HepG2 (cell line): ENCODE data around the gene DHX58. TPM values are rescaled to one million over a fixed set of nuclear protein-coding genes. Genes with fewer than 3 reads are reported as not detected.

ENCODE experiments used
- ATM ChIP-seq: fragments of 450-650 bp; IDR thresholded peaks from 2 replicates; pipeline ENCODE4 v1.7.1; 2017; ENCODE audit warnings: mild to moderate bottlenecking, borderline replicate concordance
- FIP1L1 ChIP-seq: fragments of 200-400 bp; formaldehyde crosslinking; IDR thresholded peaks from 2 replicates; pipeline ENCODE4 v1.6.1; 2018; ENCODE audit warnings: low read depth, mild to moderate bottlenecking, low read length, moderate library complexity, borderline replicate concordance; ENCODE audit not compliant: insufficient read depth
- FOXA1 ChIP-seq, 2 experiments: fragments of 450-650 bp in 1 of 2; sonication (generic) in 1 of 2; formaldehyde crosslinking in 1 of 2; IDR thresholded peaks; 2 replicates each; pipeline versions ENCODE4 v1.4.0 to v1.6.1; 2016 to 2020; ENCODE audit warnings: missing genetic modification reagents in 1 of 2
- FUBP1 ChIP-seq: sonication (generic); formaldehyde crosslinking; IDR thresholded peaks from 2 replicates; pipeline ENCODE4 v1.5.1; 2020; ENCODE audit warnings: missing genetic modification reagents, mild to moderate bottlenecking, borderline replicate concordance
- GFI1 ChIP-seq: sonication (generic); formaldehyde crosslinking; IDR thresholded peaks from 2 replicates; pipeline ENCODE4 v1.5.0; 2020; ENCODE audit warnings: missing genetic modification reagents, mild to moderate bottlenecking, borderline replicate concordance
- GPBP1L1 ChIP-seq: sonication (generic); formaldehyde crosslinking; IDR thresholded peaks from 2 replicates; pipeline ENCODE4 v1.5.0; 2020; ENCODE audit warnings: mild to moderate bottlenecking, missing genetic modification reagents
- KLF11 ChIP-seq: IDR thresholded peaks from 2 replicates; pipeline ENCODE4 v1.6.1; 2016; ENCODE audit warnings: missing compliant biosample characterization
- MED13 ChIP-seq: sonication (generic); formaldehyde crosslinking; IDR thresholded peaks from 2 replicates; pipeline ENCODE4 v1.5.0; 2020; ENCODE audit warnings: missing genetic modification reagents
- MEIS1 ChIP-seq: sonication (generic); formaldehyde crosslinking; IDR thresholded peaks from 2 replicates; pipeline ENCODE4 v1.9.0; 2021; ENCODE audit warnings: mild to moderate bottlenecking, missing genetic modification reagents, moderate library complexity, borderline replicate concordance
- NONO ChIP-seq, 2 experiments: fragments of 450-650 bp in 1 of 2; sonication (generic) in 1 of 2; formaldehyde crosslinking in 1 of 2; IDR thresholded peaks in 1 of 2; conservative IDR thresholded peaks in 1 of 2; 2 replicates each; pipeline versions ENCODE4 v1.6.1 to v1.8.0; 2017 to 2022; ENCODE audit warnings: mild to moderate bottlenecking in 1 of 2, missing genetic modification reagents in 1 of 2, moderate library complexity in 1 of 2
- NR2C2 ChIP-seq: sonication (generic); formaldehyde crosslinking; IDR thresholded peaks from 2 replicates; pipeline ENCODE4 v1.4.0; 2020; ENCODE audit warnings: missing genetic modification reagents, mild to moderate bottlenecking, moderate library complexity, borderline replicate concordance
- RAD21 ChIP-seq: fragments of 450-650 bp; formaldehyde crosslinking; IDR thresholded peaks from 2 replicates; pipeline ENCODE4 v1.5.0; 2020; ENCODE audit warnings: mild to moderate bottlenecking
- SAFB2 ChIP-seq: sonication (generic); formaldehyde crosslinking; IDR thresholded peaks from 2 replicates; pipeline ENCODE4 v1.5.1; 2020; ENCODE audit warnings: missing genetic modification reagents, low read depth, mild to moderate bottlenecking, borderline replicate concordance
- TEAD3 ChIP-seq: optimal IDR thresholded peaks from 2 replicates; pipeline ENCODE3; 2016; ENCODE audit warnings: borderline replicate concordance
- THAP11 ChIP-seq: IDR thresholded peaks from 2 replicates; pipeline ENCODE4 v1.6.1; 2016; ENCODE audit warnings: missing biosample characterization, missing genetic modification reagents
- THAP9 ChIP-seq: sonication (generic); formaldehyde crosslinking; IDR thresholded peaks from 2 replicates; pipeline ENCODE4; 2020; ENCODE audit warnings: missing genetic modification reagents, mild to moderate bottlenecking, borderline replicate concordance
- XRCC5 ChIP-seq: fragments of 200-400 bp; formaldehyde crosslinking; optimal IDR thresholded peaks from 2 replicates; pipeline ENCODE3; 2017; ENCODE audit warnings: mild to moderate bottlenecking, low read length
- ZNF160 ChIP-seq: sonication (generic); formaldehyde crosslinking; IDR thresholded peaks from 2 replicates; pipeline ENCODE4 v1.8.0; 2022; ENCODE audit warnings: mild to moderate bottlenecking, inconsistent platforms, missing genetic modification reagents
- ZNF224 ChIP-seq: sonication (generic); formaldehyde crosslinking; IDR thresholded peaks from 2 replicates; pipeline ENCODE4 v1.5.0; 2020; ENCODE audit warnings: mild to moderate bottlenecking, missing genetic modification reagents
- ZNF547 ChIP-seq: sonication (generic); formaldehyde crosslinking; IDR thresholded peaks from 2 replicates; pipeline ENCODE4 v1.5.1; 2020; ENCODE audit warnings: mild to moderate bottlenecking, missing genetic modification reagents
- ZNF709 ChIP-seq: sonication (generic); formaldehyde crosslinking; IDR thresholded peaks from 2 replicates; pipeline ENCODE4 v1.5.0; 2020; ENCODE audit warnings: mild to moderate bottlenecking, missing genetic modification reagents
- ZNF782 ChIP-seq: sonication (generic); formaldehyde crosslinking; IDR thresholded peaks from 2 replicates; pipeline ENCODE4 v1.4.0; 2020; ENCODE audit warnings: missing genetic modification reagents, mild to moderate bottlenecking, borderline replicate concordance
- ZZZ3 ChIP-seq: sonication (generic); formaldehyde crosslinking; IDR thresholded peaks from 2 replicates; pipeline ENCODE4 v1.4.0; 2020; ENCODE audit warnings: missing genetic modification reagents, mild to moderate bottlenecking, borderline replicate concordance
- polyA plus RNA-seq, 8 experiments: library from polyadenylated mRNA; depleted of rRNA in 3 of 8; stranded (reverse) in 7 of 8; unstranded in 1 of 8; fragments of >200 nt; fragmentation: Illumina TruSeq in 4 of 8; extraction: Trizol in 4 of 8; gene quantifications; 2 replicates each; pipeline versions ENCODE4 v1.2.1 to v1.2.3, GENCODE V29; 2011 to 2016; ENCODE audit warnings: low read depth in 4 of 8, missing spikeins in 1 of 8, mixed read lengths in 1 of 8; ENCODE audit not compliant: insufficient read depth in 1 of 8
- total RNA-seq, 5 experiments: library from RNA; depleted of rRNA; stranded (reverse); fragments of >200 nt; fragmentation: Illumina TruSeq; extraction: Trizol; gene quantifications; 2 replicates each; pipeline ENCODE4 v1.2.3, GENCODE V29; 2016; ENCODE audit warnings: low read depth in 1 of 5

DHX58 gene
- total and polyA plus RNA-seq, 2 of the 13 experiments (the other 11 are each of a cell fraction or from before 2014, with no cell fraction given) = 6.7 to 7.8 TPM

- TF ChIP-seq THAP9 (no peak), FOXA1 (IDR thresholded peaks at IDR 0.05) (peak; percentile 71), FOXA1 (CRISPR knock-in tag; IDR thresholded peaks at IDR 0.05) (peak; percentile 93), ZNF709 (CRISPR knock-in tag) (no peak), ZNF547 (no peak), GPBP1L1 (CRISPR knock-in tag) (no peak), ZNF224 (CRISPR knock-in tag) (no peak), RAD21 (CRISPR knock-in tag) (no peak), MEIS1 (CRISPR knock-in tag) (no peak; the same call in 1 of the 2 replicates), GFI1 (peak; percentile 87; the same call in 1 of the 2 replicates), MED13 (CRISPR knock-in tag) (no peak), ZZZ3 (CRISPR knock-in tag) (no peak), KLF11 (CRISPR knock-in tag) (0 out of 2 replicates have a peak, but pooled peaks have one; percentile 70), SAFB2 (CRISPR knock-in tag) (no peak), ATM (no peak), THAP11 (CRISPR knock-in tag) (no peak), ZNF782 (no peak), TEAD3 (CRISPR knock-in tag) (peak; percentile 14), XRCC5 (peak; percentile 95), FUBP1 (CRISPR knock-in tag) (no peak), NONO (IDR thresholded peaks at IDR 0.05) (no peak), NONO (CRISPR knock-in tag; conservative IDR thresholded peaks at IDR 0.05) (0 out of 2 replicates have a peak, but pooled peaks have one; percentile 53), NR2C2 (CRISPR knock-in tag) (no peak), FIP1L1 (no peak), ZNF160 (no peak)
Observed at GRCh38 chr17:42087736-42088705, 24.5 kb downstream of the DHX58 start (continued).
